Endothelial cell of umbilical vein (primary cell): ENCODE measurements around the gene MAPT. TPM values are rescaled to one million over a fixed set of nuclear protein-coding genes. Genes with fewer than 3 reads are reported as not detected.

Experiments
- BruUV-seq: library from RNA; stranded (reverse); fragments of 400-500 nt; replicated peaks from 2 replicates; lab custom pipeline; 2021; lab: Mats Ljungman, UMichigan
- CTCF ChIA-PET: fragments of 300-600, 350-600 bp; sonication (Branson Sonifier 250); formaldehyde crosslinking; loops from one replicate; lab custom pipeline; 2021; ENCODE audit warnings: antibody characterized with exemption, inconsistent platforms; lab: Charles Lee
- POLR2A ChIA-PET: fragments of 300-600, 350-600 bp; sonication (Branson Sonifier 250); formaldehyde crosslinking; loops from one replicate; lab custom pipeline; 2021; ENCODE audit warnings: antibody characterized with exemption, inconsistent platforms; lab: Charles Lee
- DNase-seq: peaks from one replicate; pipeline ENCODE4 v3.0.0-alpha.2; 2011; ENCODE audit warnings: low read depth, low spot score
- FAIRE-seq: peaks from 2 replicates; lab custom pipeline; 2011; peaks lifted over from hg19 to GRCh38; lab: Jason Lieb, UNC
- H2AFZ ChIP-seq: 2 replicates; pipeline ENCODE4 v1.6.0; 2012; ENCODE audit warnings: low read depth, low read length, control low read depth, inconsistent platforms
- H3K27ac ChIP-seq: 2 replicates; pipeline ENCODE4 v1.5.1; 2011; ENCODE audit warnings: low read depth, mild to moderate bottlenecking, control low read depth, low read length, moderate library complexity; ENCODE audit not compliant: insufficient read depth
- H3K27me3 ChIP-seq, 2 experiments: 2 replicates each; pipeline versions ENCODE4 v1.6.0 to v1.6.1; 2011; ENCODE audit warnings: low read length in 2 of 2, mixed read lengths in 1 of 2; ENCODE audit not compliant: control insufficient read depth in 2 of 2, insufficient read depth in 2 of 2
- H3K36me3 ChIP-seq, 2 experiments: 2 replicates in 1 of 2; 3 replicates in 1 of 2; pipeline ENCODE4 v1.5.1; 2011; ENCODE audit warnings: low read length in 2 of 2, mild to moderate bottlenecking in 1 of 2, moderate library complexity in 1 of 2; ENCODE audit not compliant: control insufficient read depth in 2 of 2, insufficient read depth in 2 of 2; ENCODE audit errors: extremely low read depth in 1 of 2
- H3K4me1 ChIP-seq: 3 replicates; pipeline ENCODE4 v1.5.1; 2011; ENCODE audit warnings: mild to moderate bottlenecking, low read length; ENCODE audit not compliant: control insufficient read depth, insufficient read depth; ENCODE audit errors: extremely low read depth
- H3K4me2 ChIP-seq: 2 replicates; pipeline ENCODE4 v1.6.1; 2011; ENCODE audit warnings: low read length, control low read depth, mixed read lengths; ENCODE audit not compliant: insufficient read depth
- H3K4me3 ChIP-seq, 3 experiments: fragments of 200-600 bp in 1 of 3; sonication (generic), shearing (Covaris generic) in 1 of 3; replicated peaks in 1 of 3; 2 replicates each; pipeline ENCODE4 v1.5.1; 2011 to 2016; ENCODE audit warnings: control low read depth in 3 of 3, low read length in 3 of 3, mild to moderate bottlenecking in 2 of 3, inconsistent platforms in 1 of 3, low read depth in 1 of 3, moderate library complexity in 1 of 3; ENCODE audit not compliant: insufficient read depth in 1 of 3
- H3K79me2 ChIP-seq: 2 replicates; pipeline ENCODE4 v1.6.0; 2012; ENCODE audit warnings: low read length, inconsistent platforms; ENCODE audit not compliant: control insufficient read depth, insufficient read depth
- H3K9ac ChIP-seq: replicated peaks from 2 replicates; pipeline ENCODE3; 2011; ENCODE audit warnings: low read length, control low read depth; ENCODE audit not compliant: insufficient read depth; ENCODE audit errors: extremely low read depth
- H3K9me1 ChIP-seq: replicated peaks from 3 replicates; pipeline ENCODE4 v1.6.0; 2011; ENCODE audit warnings: mild to moderate bottlenecking, low read length; ENCODE audit not compliant: control insufficient read depth, insufficient read depth; ENCODE audit errors: extremely low read depth
- H3K9me3 ChIP-seq: replicated peaks from 2 replicates; pipeline ENCODE4 v1.5.1; 2012; ENCODE audit warnings: low read length, inconsistent platforms; ENCODE audit not compliant: control insufficient read depth, insufficient read depth
- H4K20me1 ChIP-seq: replicated peaks from 2 replicates; pipeline ENCODE3; 2011; ENCODE audit warnings: mild to moderate bottlenecking, low read length; ENCODE audit not compliant: control insufficient read depth, insufficient read depth; ENCODE audit errors: extremely low read depth
- EZH2 ChIP-seq: IDR thresholded peaks from 2 replicates; pipeline ENCODE4 v1.6.1; 2012; ENCODE audit warnings: borderline replicate concordance, low read depth, mild to moderate bottlenecking, moderate library complexity, low read length, inconsistent platforms; ENCODE audit not compliant: severe bottlenecking
- FOS ChIP-seq: IDR thresholded peaks from 2 replicates; pipeline ENCODE4 v1.6.1; 2011; ENCODE audit warnings: mild to moderate bottlenecking, low read length, moderate library complexity, borderline replicate concordance; ENCODE audit not compliant: insufficient read depth
- GATA2 ChIP-seq: IDR thresholded peaks from 2 replicates; pipeline ENCODE4 v1.7.0; 2011; ENCODE audit warnings: low read depth, mild to moderate bottlenecking, moderate library complexity, mixed read lengths, low read length; ENCODE audit not compliant: insufficient read length, insufficient read depth
- JUN ChIP-seq: IDR thresholded peaks from 2 replicates; pipeline ENCODE4 v1.6.1; 2011; ENCODE audit warnings: borderline replicate concordance, low read depth; ENCODE audit not compliant: insufficient read length, insufficient read depth
- MYC ChIP-seq: IDR thresholded peaks from one replicate; pipeline ENCODE4 v1.6.1; 2011; ENCODE audit warnings: mild to moderate bottlenecking, low read depth, low read length
- POLR2A ChIP-seq: IDR thresholded peaks from 2 replicates; pipeline ENCODE4 v1.6.1; 2012; ENCODE audit warnings: low read depth, mild to moderate bottlenecking, control low read depth, low read length
- POLR2AphosphoS5 ChIP-seq: IDR thresholded peaks from 2 replicates; pipeline ENCODE4 v1.6.1; 2012; ENCODE audit warnings: low read depth, mild to moderate bottlenecking, control low read depth, low read length, moderate library complexity; ENCODE audit not compliant: insufficient read depth
- dilution Hi-C: fragments of 300-500 bp; cut with MboI; formaldehyde crosslinking; loops from one replicate; pipeline ENCODE4 v1.15.0; 2019; ENCODE audit warnings: low sequenced_read_pairs; ENCODE audit not compliant: extremely low pct_ligation_motif_present
- intact Hi-C: fragments of 100-400 bp; cut with micrococcal nuclease; formaldehyde crosslinking; loops from one replicate; pipeline ENCODE4 v1.10.0; 2022
- polyA plus RNA-seq, 4 experiments: library from polyadenylated mRNA; depleted of rRNA in 3 of 4; stranded (reverse) in 3 of 4; unstranded in 1 of 4; fragments of >200 nt; gene quantifications; 2 replicates each; pipeline versions ENCODE4 v1.2.1 to v1.2.3, GENCODE V29; 2011 to 2012; ENCODE audit warnings: missing spikeins in 1 of 4
- total RNA-seq: library from RNA; stranded (reverse); gene quantifications from 2 replicates; pipeline ENCODE4 v1.2.3, GENCODE V29; 2021
- TF ChIP-seq, protein P1 (sequence below), 2 donors: IDR thresholded peaks; 1 replicate in 1 of 2; 2 replicates in 1 of 2; pipeline ENCODE4 v1.5.1; 2011; ENCODE audit warnings: low read length in 2 of 2, mild to moderate bottlenecking in 2 of 2, moderate library complexity in 2 of 2, control low read depth in 1 of 2, inconsistent platforms in 1 of 2, low read depth in 1 of 2; ENCODE audit not compliant: insufficient read depth in 1 of 2; ENCODE audit errors: extremely low read depth in 1 of 2
- TF ChIP-seq, protein P2 (sequence below): IDR thresholded peaks from 2 replicates; pipeline ENCODE4 v1.6.1; 2011; ENCODE audit not compliant: insufficient read depth, insufficient read length

MAPT gene
- total and polyA plus RNA-seq, 2 donors (not counting 3 experiments of a cell fraction or from before 2014, with no cell fraction given), result 0.04 to 0.51 TPM

DNA sequence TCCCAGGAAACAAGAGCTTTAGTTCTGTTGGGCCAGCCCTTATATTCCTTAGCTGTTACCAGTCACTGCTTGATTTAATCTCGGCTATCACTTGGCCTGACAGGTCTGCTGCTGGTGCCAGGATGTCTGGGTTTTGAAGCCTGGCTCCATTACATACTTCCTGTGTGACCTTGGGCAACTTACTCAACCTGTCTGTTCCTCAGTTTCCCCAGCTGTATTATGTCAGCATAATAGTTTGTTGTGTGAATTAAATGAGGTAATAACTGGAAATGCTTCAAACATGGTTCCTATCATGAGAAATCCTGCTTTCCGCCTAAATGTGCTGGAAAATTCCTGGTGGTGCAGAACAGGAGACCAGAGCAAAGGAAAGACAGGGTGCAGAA, 54.1 kb downstream of the MAPT start:
- Histone ChIP-seq H3K4me2 (peak overlapping the region; percentile 50), H3K27ac (no peak overlapping the region), H3K9me3 (no peaks in the 10 kb centered on the region), H3K4me3 (no peak overlapping the region), H3K36me3 (no peaks in the 10 kb centered on the region), H2AFZ (peak overlapping the region; percentile 14), H3K9ac (no peak overlapping the region), H3K9me1 (no peaks in the 10 kb centered on the region), H3K27me3 (peaks cover 16 to 17% of the 10 kb centered on the region in 2 experiments), H4K20me1 (no peaks in the 10 kb centered on the region), H3K79me2 (no peaks in the 10 kb centered on the region), H3K4me1 (peaks cover 4% of the 10 kb centered on the region)
- no peak for FAIRE-seq
- no TSS peak for BruUV-seq
- ChIA-PET POLR2A (no interaction called here), CTCF (interaction anchor here (0.9 to 2.6 kb wide), 11 partner anchors 9 to 308 kb away, joined by 3 to 34 read pairs (median 4); partner anchors contain the start of gene MAPT)
- no peak for TF ChIP-seq POLR2A
- TF ChIP-seq, protein P1, sequence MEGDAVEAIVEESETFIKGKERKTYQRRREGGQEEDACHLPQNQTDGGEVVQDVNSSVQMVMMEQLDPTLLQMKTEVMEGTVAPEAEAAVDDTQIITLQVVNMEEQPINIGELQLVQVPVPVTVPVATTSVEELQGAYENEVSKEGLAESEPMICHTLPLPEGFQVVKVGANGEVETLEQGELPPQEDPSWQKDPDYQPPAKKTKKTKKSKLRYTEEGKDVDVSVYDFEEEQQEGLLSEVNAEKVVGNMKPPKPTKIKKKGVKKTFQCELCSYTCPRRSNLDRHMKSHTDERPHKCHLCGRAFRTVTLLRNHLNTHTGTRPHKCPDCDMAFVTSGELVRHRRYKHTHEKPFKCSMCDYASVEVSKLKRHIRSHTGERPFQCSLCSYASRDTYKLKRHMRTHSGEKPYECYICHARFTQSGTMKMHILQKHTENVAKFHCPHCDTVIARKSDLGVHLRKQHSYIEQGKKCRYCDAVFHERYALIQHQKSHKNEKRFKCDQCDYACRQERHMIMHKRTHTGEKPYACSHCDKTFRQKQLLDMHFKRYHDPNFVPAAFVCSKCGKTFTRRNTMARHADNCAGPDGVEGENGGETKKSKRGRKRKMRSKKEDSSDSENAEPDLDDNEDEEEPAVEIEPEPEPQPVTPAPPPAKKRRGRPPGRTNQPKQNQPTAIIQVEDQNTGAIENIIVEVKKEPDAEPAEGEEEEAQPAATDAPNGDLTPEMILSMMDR (IDR thresholded peaks at IDR 0.05; ENCODE audit: extremely low read depth in 1 of 2, insufficient read depth in 1 of 2, low read depth in 1 of 2, low read length in 2 of 2), result no peak
- TF ChIP-seq POLR2AphosphoS5, result no peak
- TF ChIP-seq, protein P2, sequence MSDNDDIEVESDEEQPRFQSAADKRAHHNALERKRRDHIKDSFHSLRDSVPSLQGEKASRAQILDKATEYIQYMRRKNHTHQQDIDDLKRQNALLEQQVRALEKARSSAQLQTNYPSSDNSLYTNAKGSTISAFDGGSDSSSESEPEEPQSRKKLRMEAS, result no peak
- TF ChIP-seq JUN, result no peak
- TF ChIP-seq MYC, result no peak
- no peak for TF ChIP-seq FOS
- TF ChIP-seq GATA2, result no peak
- no peak for TF ChIP-seq EZH2
- dilution Hi-C loops, result no loop called here
- no peak for DNase-seq
- intact Hi-C loops, result no loop called here
